Measurements from ENCODE around the gene SCGB3A2.
"Not testable (repeated sequence)": the region's sequence is repeated elsewhere in the genome, so short reads cannot be mapped to it uniquely, and the experiment has no call there.

SCGB3A2 gene

DNA sequence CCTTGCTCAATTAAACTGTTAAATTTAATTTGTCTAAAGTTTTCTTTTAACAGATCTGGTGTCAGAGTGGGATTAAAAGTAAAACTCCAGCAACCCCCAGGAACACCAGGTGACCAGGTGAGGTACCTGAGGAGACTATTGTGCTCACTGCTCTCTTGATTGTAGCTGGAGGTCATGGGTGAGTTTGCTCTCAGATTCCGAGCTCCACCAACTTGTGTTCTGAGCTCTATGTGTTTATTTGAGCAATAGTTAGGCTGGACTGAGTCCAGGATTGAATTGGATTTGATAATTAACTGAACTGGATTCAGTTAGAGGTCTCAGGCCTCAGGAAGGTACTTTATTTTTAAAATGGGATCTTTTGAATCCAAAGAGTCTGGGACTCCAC is 17.9 kb upstream of the SCGB3A2 start:
- no peak for TF ChIP-seq CREB5 (CRISPR knock-in tag; IDR thresholded peaks at IDR 0.05; ENCODE audit: low read depth)
- no peak for TF ChIP-seq ZFP3 (CRISPR knock-in tag; IDR thresholded peaks at IDR 0.05)
- TF ChIP-seq BACH2 (CRISPR knock-in tag; IDR thresholded peaks at IDR 0.05; ENCODE audit: borderline replicate concordance): no peak
- no peak for TF ChIP-seq ESRRG (CRISPR knock-in tag; IDR thresholded peaks at IDR 0.05)
- no peak for TF ChIP-seq ZFP30 (CRISPR knock-in tag; IDR thresholded peaks at IDR 0.05)
- no peak for TF ChIP-seq RARB (CRISPR knock-in tag; IDR thresholded peaks at IDR 0.05)
- TF ChIP-seq GLIS3 (CRISPR knock-in tag; IDR thresholded peaks at IDR 0.05): no peak
- TF ChIP-seq ISL1 (CRISPR knock-in tag; IDR thresholded peaks at IDR 0.05): no peak
- TF ChIP-seq OSR1 (CRISPR knock-in tag; IDR thresholded peaks at IDR 0.05): no peak
- TF ChIP-seq ARNTL (CRISPR knock-in tag; IDR thresholded peaks at IDR 0.05; ENCODE audit: borderline replicate concordance, low read depth): no peak
- TF ChIP-seq TOX (CRISPR knock-in tag; IDR thresholded peaks at IDR 0.05; ENCODE audit: borderline replicate concordance): no peak
- TF ChIP-seq ZNF565 (CRISPR knock-in tag; conservative IDR thresholded peaks at IDR 0.05; ENCODE audit: low read depth): no peak
- no peak for TF ChIP-seq TCF4 (CRISPR knock-in tag; IDR thresholded peaks at IDR 0.05; ENCODE audit: borderline replicate concordance)
- no peak for TF ChIP-seq SNAI2 (CRISPR knock-in tag; IDR thresholded peaks at IDR 0.05)
- no peak for TF ChIP-seq ZNF70 (CRISPR knock-in tag; IDR thresholded peaks at IDR 0.05)
- ATAC-seq: no peak

GRCh38 chr5:147863454-147864158 is 14.9 kb upstream of the SCGB3A2 start:
- ATAC-seq: no peak
- TF ChIP-seq ZNF565 (CRISPR knock-in tag; conservative IDR thresholded peaks at IDR 0.05; ENCODE audit: low read depth) (no peak), PPARA (CRISPR knock-in tag; IDR thresholded peaks at IDR 0.05; ENCODE audit: borderline replicate concordance) (no peak), CSRNP3 (CRISPR knock-in tag; IDR thresholded peaks at IDR 0.05) (no peak), BACH2 (CRISPR knock-in tag; IDR thresholded peaks at IDR 0.05; ENCODE audit: borderline replicate concordance) (no peak), TOX (CRISPR knock-in tag; IDR thresholded peaks at IDR 0.05; ENCODE audit: borderline replicate concordance) (no peak), ARNTL (CRISPR knock-in tag; IDR thresholded peaks at IDR 0.05; ENCODE audit: borderline replicate concordance, low read depth) (no peak), PATZ1 (CRISPR knock-in tag; IDR thresholded peaks at IDR 0.05; ENCODE audit: borderline replicate concordance) (no peak), ZNF70 (CRISPR knock-in tag; IDR thresholded peaks at IDR 0.05) (no peak), ZFP3 (CRISPR knock-in tag; IDR thresholded peaks at IDR 0.05) (no peak), ZNF8 (CRISPR knock-in tag; IDR thresholded peaks at IDR 0.05) (no peak), ISL1 (CRISPR knock-in tag; IDR thresholded peaks at IDR 0.05) (no peak), OSR1 (CRISPR knock-in tag; IDR thresholded peaks at IDR 0.05) (no peak), CSDC2 (CRISPR knock-in tag; IDR thresholded peaks at IDR 0.05) (no peak), ZFP30 (CRISPR knock-in tag; IDR thresholded peaks at IDR 0.05) (no peak)
- TF ChIP-seq, protein P1, sequence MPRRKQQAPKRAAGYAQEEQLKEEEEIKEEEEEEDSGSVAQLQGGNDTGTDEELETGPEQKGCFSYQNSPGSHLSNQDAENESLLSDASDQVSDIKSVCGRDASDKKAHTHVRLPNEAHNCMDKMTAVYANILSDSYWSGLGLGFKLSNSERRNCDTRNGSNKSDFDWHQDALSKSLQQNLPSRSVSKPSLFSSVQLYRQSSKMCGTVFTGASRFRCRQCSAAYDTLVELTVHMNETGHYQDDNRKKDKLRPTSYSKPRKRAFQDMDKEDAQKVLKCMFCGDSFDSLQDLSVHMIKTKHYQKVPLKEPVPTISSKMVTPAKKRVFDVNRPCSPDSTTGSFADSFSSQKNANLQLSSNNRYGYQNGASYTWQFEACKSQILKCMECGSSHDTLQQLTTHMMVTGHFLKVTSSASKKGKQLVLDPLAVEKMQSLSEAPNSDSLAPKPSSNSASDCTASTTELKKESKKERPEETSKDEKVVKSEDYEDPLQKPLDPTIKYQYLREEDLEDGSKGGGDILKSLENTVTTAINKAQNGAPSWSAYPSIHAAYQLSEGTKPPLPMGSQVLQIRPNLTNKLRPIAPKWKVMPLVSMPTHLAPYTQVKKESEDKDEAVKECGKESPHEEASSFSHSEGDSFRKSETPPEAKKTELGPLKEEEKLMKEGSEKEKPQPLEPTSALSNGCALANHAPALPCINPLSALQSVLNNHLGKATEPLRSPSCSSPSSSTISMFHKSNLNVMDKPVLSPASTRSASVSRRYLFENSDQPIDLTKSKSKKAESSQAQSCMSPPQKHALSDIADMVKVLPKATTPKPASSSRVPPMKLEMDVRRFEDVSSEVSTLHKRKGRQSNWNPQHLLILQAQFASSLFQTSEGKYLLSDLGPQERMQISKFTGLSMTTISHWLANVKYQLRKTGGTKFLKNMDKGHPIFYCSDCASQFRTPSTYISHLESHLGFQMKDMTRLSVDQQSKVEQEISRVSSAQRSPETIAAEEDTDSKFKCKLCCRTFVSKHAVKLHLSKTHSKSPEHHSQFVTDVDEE (CRISPR knock-in tag; IDR thresholded peaks at IDR 0.05): no peak

DNA sequence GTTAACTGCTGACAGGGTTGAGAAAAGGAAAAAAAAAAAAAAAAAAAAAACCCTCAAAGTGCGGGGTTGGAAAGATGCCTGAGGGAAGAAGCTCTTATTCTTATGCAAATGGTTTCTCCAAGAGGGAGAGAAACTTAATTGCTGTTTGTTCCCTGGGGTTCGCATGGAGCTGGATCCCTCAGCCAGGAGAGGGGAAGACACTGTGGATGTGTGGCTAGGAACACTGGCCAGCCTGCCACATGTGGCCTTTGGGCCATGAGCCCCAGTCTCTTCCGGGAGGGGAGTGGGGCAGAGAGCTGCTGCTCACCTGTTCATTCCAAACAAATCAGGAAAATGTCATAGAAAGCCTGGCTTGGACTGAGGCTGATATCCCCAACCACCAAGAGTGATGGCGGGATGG is 9.4 kb upstream of the SCGB3A2 start:
- no peak for TF ChIP-seq PATZ1 (CRISPR knock-in tag; IDR thresholded peaks at IDR 0.05; ENCODE audit: borderline replicate concordance)
- TF ChIP-seq CSRNP3 (CRISPR knock-in tag; IDR thresholded peaks at IDR 0.05): no peak
- no peak for TF ChIP-seq BACH2 (CRISPR knock-in tag; IDR thresholded peaks at IDR 0.05; ENCODE audit: borderline replicate concordance)
- TF ChIP-seq ZC3H10 (CRISPR knock-in tag; IDR thresholded peaks at IDR 0.05): no peak
- TF ChIP-seq ZNF8 (CRISPR knock-in tag; IDR thresholded peaks at IDR 0.05): no peak
- TF ChIP-seq OSR1 (CRISPR knock-in tag; IDR thresholded peaks at IDR 0.05): no peak
- no peak for TF ChIP-seq PPARA (CRISPR knock-in tag; IDR thresholded peaks at IDR 0.05; ENCODE audit: borderline replicate concordance)
- no peak for TF ChIP-seq TOX (CRISPR knock-in tag; IDR thresholded peaks at IDR 0.05; ENCODE audit: borderline replicate concordance)
- no peak for ATAC-seq

DNA sequence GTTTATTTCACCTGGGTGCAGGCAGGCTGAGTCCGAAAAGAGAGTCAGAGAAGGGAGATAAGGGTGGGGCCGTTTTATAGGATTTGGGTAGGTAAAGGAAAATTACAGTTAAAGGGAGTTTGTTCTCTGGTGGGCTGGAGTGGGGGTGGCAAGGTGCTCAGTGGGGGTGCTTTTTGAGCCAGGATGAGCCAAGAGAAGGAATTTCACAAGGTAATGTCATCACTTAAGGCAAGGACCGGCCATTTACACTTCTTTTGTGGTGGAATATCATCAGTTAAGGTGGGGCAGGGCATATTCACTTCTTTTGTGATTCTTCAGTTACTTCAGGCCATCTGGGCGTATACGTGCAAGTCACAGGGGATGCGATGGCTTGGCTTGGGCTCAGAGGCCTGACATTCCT is 8.6 kb upstream of the SCGB3A2 start:
- not testable (repeated sequence) for ATAC-seq

DNA sequence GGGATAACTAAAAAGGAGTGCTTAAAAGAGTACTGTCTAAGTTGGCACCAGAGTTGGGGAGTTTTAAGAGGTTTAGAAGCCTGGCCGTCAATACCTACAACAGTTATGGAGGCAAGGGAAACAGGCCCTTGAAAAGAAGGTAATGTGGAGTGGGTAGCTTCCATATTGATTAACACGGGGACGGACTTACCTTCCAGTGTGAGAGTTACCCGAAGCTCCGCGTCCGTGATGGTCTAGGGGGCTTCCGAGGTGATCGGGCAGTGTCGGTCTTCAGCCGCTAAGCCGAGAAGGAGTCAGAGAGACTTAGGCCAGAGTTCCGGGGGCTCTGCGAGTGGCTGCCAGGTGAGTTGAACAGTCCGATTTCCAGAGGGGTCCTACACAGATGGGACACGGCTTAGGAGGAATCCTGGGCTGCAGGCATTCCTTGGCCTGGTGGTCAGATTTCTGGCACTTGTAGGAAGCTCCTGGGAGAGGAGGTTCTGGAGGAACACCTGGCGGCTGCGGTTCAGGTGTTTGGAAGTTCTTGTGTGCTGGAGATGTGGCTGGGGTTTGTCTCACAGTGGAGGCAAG is 6.4 kb upstream of the SCGB3A2 start:
- ATAC-seq: not testable (repeated sequence)
